Neural progenitor cell (in vitro differentiated cells): Measurements from ENCODE around the gene MIA2.

Source experiments
- CTCF ChIP-seq: fragments of 200-600 bp; sonication (generic); IDR thresholded peaks from 2 replicates; pipeline ENCODE4 v1.5.1; 2017; ENCODE audit warnings: antibody characterized with exemption, mild to moderate bottlenecking
- EZH2 ChIP-seq: fragments of 200-600 bp; sonication (generic); IDR thresholded peaks from 2 replicates; pipeline ENCODE4 v1.6.1; 2017; ENCODE audit warnings: antibody characterized with exemption, mild to moderate bottlenecking, moderate library complexity
- EZH2phosphoT487 ChIP-seq: fragments of 200-600 bp; sonication (generic); IDR thresholded peaks from 2 replicates; pipeline ENCODE4 v1.6.1; 2017; ENCODE audit warnings: antibody characterized with exemption

- TF ChIP-seq EZH2 (no peak), CTCF (no peak), EZH2phosphoT487 (no peak)
Measured at GRCh38 chr14:39383026-39383660, 149.4 kb downstream of the MIA2 start.
